Kasumi-1 (cell line): ENCODE measurements around the gene MYH1.
"Not testable (repeated sequence)": the region's sequence is repeated elsewhere in the genome, so short reads cannot be mapped to it uniquely, and the experiment has no call there.

Experiments used
- DNase-seq, 2 experiments: peaks; one replicate each; lab custom pipeline; 2025; lab: John Stamatoyannopoulos, UW

The MYH1 gene

GRCh38 chr17:10518271-10519037 lies at the start of gene MYH1:
Gene MYH1, minus strand, starts transcription at chr17:10518542. Its CDS starts 1,900 bp downstream, at chr17:10516642.
- no peak for DNase-seq

- no peak for DNase-seq
Measured at GRCh38 chr17:10563991-10564660, 45.8 kb upstream of the MYH1 start.

GRCh38 chr17:10558049-10558448 lies 39.7 kb upstream of the MYH1 start:
- no peak for DNase-seq

- DNase-seq, result no peak
Measured at GRCh38 chr17:10557422-10557821, 39.1 kb upstream of the MYH1 start.

- DNase-seq, result no peak
Measured at GRCh38 chr17:10556301-10557005, 38.1 kb upstream of the MYH1 start.

GRCh38 chr17:10550014-10550413 lies 31.7 kb upstream of the MYH1 start:
- no peak for DNase-seq

- no peak for DNase-seq
Measured at GRCh38 chr17:10549096-10549842, 30.9 kb upstream of the MYH1 start, which contains the start of gene MYH2. Gene MYH2, minus strand, starts transcription at chr17:10549658. Its CDS starts 1,738 bp downstream, at chr17:10547920.

GRCh38 chr17:10547351-10547750 lies 29.0 kb upstream of the MYH1 start:
- DNase-seq, result no peak

- DNase-seq, result not testable (repeated sequence)
Measured at GRCh38 chr17:10543486-10543885, 25.1 kb upstream of the MYH1 start.

GRCh38 chr17:10541179-10541578 lies 22.8 kb upstream of the MYH1 start:
- not testable (repeated sequence) for DNase-seq

GRCh38 chr17:10532026-10532425 lies 13.7 kb upstream of the MYH1 start:
- DNase-seq, result no peak

- no peak for DNase-seq
Measured at GRCh38 chr17:10527419-10527818, 9.1 kb upstream of the MYH1 start.

GRCh38 chr17:10526517-10526916 lies 8.2 kb upstream of the MYH1 start:
- DNase-seq, result no peak

GRCh38 chr17:10523064-10523463 lies 4.7 kb upstream of the MYH1 start:
- DNase-seq, result no peak

GRCh38 chr17:10521949-10522348 lies 3.6 kb upstream of the MYH1 start:
- DNase-seq, result no peak

GRCh38 chr17:10516638-10517037 lies 1.7 kb downstream of the MYH1 start:
- DNase-seq, result no peak

GRCh38 chr17:10516065-10516464 lies 2.3 kb downstream of the MYH1 start:
- DNase-seq, result no peak

GRCh38 chr17:10513299-10514067 lies 4.9 kb downstream of the MYH1 start:
- no peak for DNase-seq

GRCh38 chr17:10512856-10513255 lies 5.5 kb downstream of the MYH1 start:
- no peak for DNase-seq

- no peak for DNase-seq
Measured at GRCh38 chr17:10499950-10500349, 18.4 kb downstream of the MYH1 start.

- no peak for DNase-seq
Measured at GRCh38 chr17:10492004-10492403, 26.3 kb downstream of the MYH1 start.
